Pancreas (tissue), 10 donors: ENCODE measurements around the gene BICRA. TPM values are rescaled to one million over a fixed set of nuclear protein-coding genes. Genes with fewer than 3 reads are reported as not detected.

Experiments
- ATAC-seq, 4 donors: fragments of 200-7000 bp; cut with Tn5 transposase; one replicate each; pipeline versions ENCODE4 v1.8.0 to v1.9.1; 2020; ENCODE audit warnings: mild to moderate bottlenecking in 4 of 4, moderate library complexity in 4 of 4
- DNase-seq, 6 donors: peaks; one replicate each; pipeline ENCODE4 v3.0.0-alpha.2; 2020
- FAIRE-seq: peaks from 2 replicates; lab custom pipeline; 2012; peaks lifted over from hg19 to GRCh38; lab: Jason Lieb, UNC
- H3K27ac ChIP-seq, 4 donors: fragments of 200-600 bp; sonication (generic); 1 replicate in 3 of 4; 2 replicates in 1 of 4; pipeline versions ENCODE4 v1.5.0 to v1.8.0; 2020
- H3K27me3 ChIP-seq, 4 donors: fragments of 200-600 bp; one replicate each; pipeline ENCODE4 v1.8.0; 2021
- H3K36me3 ChIP-seq, 3 donors: fragments of 200-600 bp; sonication (generic) in 1 of 3; one replicate each; pipeline versions ENCODE4 v1.5.0 to v1.8.0; 2020 to 2021
- H3K4me1 ChIP-seq, 3 donors: fragments of 200-600 bp; one replicate each; pipeline ENCODE4 v1.8.0; 2021
- H3K4me3 ChIP-seq, 4 donors: fragments of 200-600 bp; sonication (generic) in 2 of 4; one replicate each; pipeline versions ENCODE4 v1.5.0 to v1.8.0; 2020 to 2021
- H3K9me3 ChIP-seq, 4 donors: fragments of 200-600 bp; one replicate each; pipeline ENCODE4 v1.8.0; 2021
- WGBS, 2 donors: extraction: QIAGEN DNeasy Blood & Tissue Kit; methylation state at CpG; one replicate each; pipeline ENCODE4 v1.1.7; 2013; 5-methylcytosine and 5-hydroxymethylcytosine counted together
- intact Hi-C, 3 donors: fragments of 100-400 bp; cut with DNase I; formaldehyde crosslinking; loops; one replicate each; pipeline versions ENCODE4 v1.11.1 to v1.14.2; 2022
- polyA plus RNA-seq, 2 donors: library from polyadenylated mRNA; stranded (reverse); fragments of 200-250 nt; gene quantifications; one replicate each; pipeline ENCODE4 v1.2.3, GENCODE V29; 2013
- total RNA-seq, 6 donors: library from RNA; stranded (reverse); fragmentation: NEBNext Ultra II Directional in 4 of 6; extraction: Animal tissue kit (Norgen Biotek cat#: 25700) in 4 of 6; gene quantifications; one replicate each; pipeline versions ENCODE4 v1.2.1 to v1.2.4, GENCODE V29; 2021 to 2023
- TF ChIP-seq, protein P1 (sequence below), 4 donors: fragments of 200-600 bp; sonication (generic) in 3 of 4; IDR thresholded peaks; one replicate each; pipeline versions ENCODE4 v1.5.0 to v1.8.0; 2021; ENCODE audit warnings: antibody characterized with exemption in 4 of 4
- donor health status: healthy with polysubstance abuse.
- donor health status: DM: no; HTN: no; CAD: no; lungs with moderate emphysema.
- donor health status: DM: no; HTN: no; CAD: no.
- donor health status: control.
- donor health status: control.
- donor health status: Bipolar disorder and iron deficiency.
- donor health status: DM: yes; HTN: yes; CAD: no.
- donor health status: DM: no; HTN: no; CAD: no.
- donor health status: DM: no; HTN: no; CAD: no.
- donor health status: DM: yes; HTN: yes; CAD: no.

Gene BICRA
- total and polyA plus RNA-seq, 8 donors: 2.7 to 10.4 (median 5.9) TPM

GRCh38 chr19:47680858-47681332, 72.0 kb downstream of the BICRA start:
- TF ChIP-seq, protein P1, sequence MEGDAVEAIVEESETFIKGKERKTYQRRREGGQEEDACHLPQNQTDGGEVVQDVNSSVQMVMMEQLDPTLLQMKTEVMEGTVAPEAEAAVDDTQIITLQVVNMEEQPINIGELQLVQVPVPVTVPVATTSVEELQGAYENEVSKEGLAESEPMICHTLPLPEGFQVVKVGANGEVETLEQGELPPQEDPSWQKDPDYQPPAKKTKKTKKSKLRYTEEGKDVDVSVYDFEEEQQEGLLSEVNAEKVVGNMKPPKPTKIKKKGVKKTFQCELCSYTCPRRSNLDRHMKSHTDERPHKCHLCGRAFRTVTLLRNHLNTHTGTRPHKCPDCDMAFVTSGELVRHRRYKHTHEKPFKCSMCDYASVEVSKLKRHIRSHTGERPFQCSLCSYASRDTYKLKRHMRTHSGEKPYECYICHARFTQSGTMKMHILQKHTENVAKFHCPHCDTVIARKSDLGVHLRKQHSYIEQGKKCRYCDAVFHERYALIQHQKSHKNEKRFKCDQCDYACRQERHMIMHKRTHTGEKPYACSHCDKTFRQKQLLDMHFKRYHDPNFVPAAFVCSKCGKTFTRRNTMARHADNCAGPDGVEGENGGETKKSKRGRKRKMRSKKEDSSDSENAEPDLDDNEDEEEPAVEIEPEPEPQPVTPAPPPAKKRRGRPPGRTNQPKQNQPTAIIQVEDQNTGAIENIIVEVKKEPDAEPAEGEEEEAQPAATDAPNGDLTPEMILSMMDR (IDR thresholded peaks at IDR 0.05): no peak
- H3K36me3 ChIP-seq: peaks cover 0 to 16% (median 11%) of the 10 kb centered on the region in 3 donors
- intact Hi-C loops: no loop called here
- no peaks in the 10 kb centered on the region for H3K9me3 ChIP-seq
- 91 to 93% methylated on average over 14 to 34 of the region's 34 CpGs for WGBS, 2 donors
- H3K4me3 ChIP-seq: no peak overlapping the region
- ATAC-seq (no peak), FAIRE-seq (no peak), DNase-seq (peak in 2 of 6 donors; percentile 39 to 71)
- no peaks in the 10 kb centered on the region for H3K27me3 ChIP-seq
- no peak overlapping the region for H3K27ac ChIP-seq
- no peaks in the 10 kb centered on the region for H3K4me1 ChIP-seq

DNA sequence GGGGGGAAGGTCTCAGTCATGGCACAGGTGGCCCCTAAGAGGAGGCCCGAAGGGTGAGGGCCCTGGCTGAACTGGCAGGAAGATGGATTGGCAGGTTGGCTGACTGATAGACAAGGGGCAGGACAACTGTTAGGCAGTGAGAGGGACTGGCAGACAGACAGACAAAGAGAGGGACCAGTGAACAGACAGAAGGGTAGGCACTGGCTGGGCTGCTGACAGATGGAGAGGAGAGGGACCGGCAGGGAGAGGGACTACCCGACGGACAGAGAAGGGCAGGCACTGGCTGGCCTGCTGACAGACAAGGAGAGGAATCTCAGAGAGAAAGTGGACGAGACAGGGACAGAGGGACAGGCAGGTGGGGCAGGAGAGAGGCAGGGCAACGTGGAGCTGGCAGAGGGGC, 72.5 kb downstream of the BICRA start:
- H3K4me1 ChIP-seq: no peaks in the 10 kb centered on the region
- TF ChIP-seq, protein P1 (IDR thresholded peaks at IDR 0.05): no peak
- FAIRE-seq (no peak), ATAC-seq (no peak), DNase-seq (no peak)
- no peaks in the 10 kb centered on the region for H3K27me3 ChIP-seq
- H3K4me3 ChIP-seq: no peak overlapping the region
- peaks cover 0 to 16% (median 11%) of the 10 kb centered on the region in 3 donors for H3K36me3 ChIP-seq
- no peaks in the 10 kb centered on the region for H3K9me3 ChIP-seq
- H3K27ac ChIP-seq: no peak overlapping the region
- intact Hi-C loops: no loop called here
- WGBS, 2 donors: 86 to 91% methylated on average over 6 of the region's 6 CpGs

- no peaks in the 10 kb centered on the region for H3K4me1 ChIP-seq
- no peak overlapping the region for H3K27ac ChIP-seq
- H3K27me3 ChIP-seq: no peaks in the 10 kb centered on the region
- FAIRE-seq (no peak), ATAC-seq (no peak), DNase-seq (peak in 1 of 6 donors; percentile 71)
- 96 to 97% methylated on average over 20 to 23 of the region's 23 CpGs for WGBS, 2 donors
- H3K9me3 ChIP-seq: no peaks in the 10 kb centered on the region
- no peak overlapping the region for H3K4me3 ChIP-seq
- H3K36me3 ChIP-seq: peaks cover 0 to 16% (median 11%) of the 10 kb centered on the region in 3 donors
- intact Hi-C loops: no loop called here
- TF ChIP-seq, protein P1 (IDR thresholded peaks at IDR 0.05): no peak
Observed at GRCh38 chr19:47681936-47682335, 73.0 kb downstream of the BICRA start.

DNA sequence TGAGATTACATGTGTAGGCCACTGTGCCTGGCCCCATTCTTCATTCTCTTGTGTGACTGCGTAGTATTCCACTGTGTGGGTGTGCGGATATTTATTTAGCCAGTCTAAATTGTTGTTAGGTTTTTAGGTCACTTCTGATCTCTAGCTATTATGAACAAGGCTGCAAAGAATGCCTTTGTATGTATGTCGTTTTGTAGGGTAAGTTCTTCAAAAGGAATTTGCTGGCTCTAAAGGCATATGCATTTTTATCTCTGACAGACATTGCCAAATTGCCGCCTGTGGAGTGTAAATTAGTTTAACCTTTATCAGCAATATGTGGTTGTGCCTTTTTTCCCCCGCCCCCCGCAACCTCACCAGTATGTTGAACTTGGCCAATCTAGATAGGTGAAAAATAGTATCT, 74.0 kb downstream of the BICRA start:
- no peaks in the 10 kb centered on the region for H3K27me3 ChIP-seq
- TF ChIP-seq, protein P1 (IDR thresholded peaks at IDR 0.05): no peak
- H3K9me3 ChIP-seq: no peaks in the 10 kb centered on the region
- no peak for FAIRE-seq
- WGBS, 2 donors: 50 to 54% methylated on average over 6 of the region's 6 CpGs
- H3K27ac ChIP-seq: no peak overlapping the region
- intact Hi-C loops: no loop called here
- no peaks in the 10 kb centered on the region for H3K4me1 ChIP-seq
- no peak overlapping the region for H3K4me3 ChIP-seq
- DNase-seq: peak in 1 of 6 donors; percentile 6
- peaks cover 0 to 16% (median 11%) of the 10 kb centered on the region in 3 donors for H3K36me3 ChIP-seq
- ATAC-seq: no peak

DNA sequence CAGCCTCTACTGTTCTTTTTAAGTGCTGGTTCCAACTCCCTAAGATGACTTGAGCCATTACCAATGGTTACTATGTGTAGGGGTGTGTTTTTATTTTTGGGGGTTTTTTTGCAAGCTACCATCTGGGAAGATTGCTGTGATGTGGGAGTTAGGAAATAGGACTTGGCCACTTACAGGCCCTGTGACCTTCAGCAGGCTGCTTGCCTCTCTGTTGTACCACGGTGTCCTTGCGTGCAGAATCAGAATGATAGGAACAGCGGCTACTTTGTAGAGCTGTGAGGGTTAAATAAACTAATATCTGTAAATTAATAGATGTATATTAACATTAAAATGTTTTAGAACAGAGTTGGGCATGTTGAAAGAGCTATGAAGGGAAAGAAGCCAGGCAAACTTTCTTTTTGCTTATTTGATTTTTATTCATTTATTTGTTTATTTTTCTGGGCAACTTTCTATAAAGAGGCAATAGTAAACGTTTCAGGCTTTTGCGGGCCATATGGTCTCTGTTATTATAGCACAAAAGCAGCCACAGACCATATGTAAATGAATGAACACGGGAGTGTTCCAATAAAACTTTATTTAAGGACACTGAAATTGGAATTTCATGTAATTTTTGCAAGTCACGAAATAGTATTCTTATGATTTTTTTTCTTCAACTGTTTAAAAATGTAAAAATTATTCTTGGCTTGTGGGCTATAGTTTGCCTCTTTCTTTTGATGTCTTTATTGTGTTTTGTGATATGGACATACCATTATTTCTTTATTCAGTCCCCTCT, 77.9 kb downstream of the BICRA start:
- FAIRE-seq (no peak), DNase-seq (no peak), ATAC-seq (no peak)
- H3K9me3 ChIP-seq: no peaks in the 10 kb centered on the region
- H3K36me3 ChIP-seq: no peaks in the 10 kb centered on the region
- no peak overlapping the region for H3K27ac ChIP-seq
- no peaks in the 10 kb centered on the region for H3K27me3 ChIP-seq
- intact Hi-C loops: no loop called here
- no peak overlapping the region for H3K4me3 ChIP-seq
- WGBS, 2 donors: 71 to 75% methylated on average over 7 of the region's 7 CpGs
- no peaks in the 10 kb centered on the region for H3K4me1 ChIP-seq
- TF ChIP-seq, protein P1 (IDR thresholded peaks at IDR 0.05): no peak
